Stomach (tissue), 4 donors: ENCODE results near the gene TMEM132E.

Experiments used
- POLR2AphosphoS5 ChIP-seq, 3 donors: sonication (generic); formaldehyde crosslinking; IDR thresholded peaks; one replicate each; pipeline ENCODE4 v1.6.1; 2016; ENCODE audit warnings: antibody characterized with exemption in 3 of 3
- TF ChIP-seq, protein P1 (sequence below), 7 experiments: fragments of 450-650 bp in 4 of 7; fragments of 200-600 bp in 3 of 7; sonication (generic) in 3 of 7; IDR thresholded peaks; one replicate each; pipeline ENCODE4 v1.5.1; 2016 to 2019; ENCODE audit warnings: antibody characterized with exemption in 7 of 7, control low read depth in 2 of 7, mild to moderate bottlenecking in 1 of 7

DNA sequence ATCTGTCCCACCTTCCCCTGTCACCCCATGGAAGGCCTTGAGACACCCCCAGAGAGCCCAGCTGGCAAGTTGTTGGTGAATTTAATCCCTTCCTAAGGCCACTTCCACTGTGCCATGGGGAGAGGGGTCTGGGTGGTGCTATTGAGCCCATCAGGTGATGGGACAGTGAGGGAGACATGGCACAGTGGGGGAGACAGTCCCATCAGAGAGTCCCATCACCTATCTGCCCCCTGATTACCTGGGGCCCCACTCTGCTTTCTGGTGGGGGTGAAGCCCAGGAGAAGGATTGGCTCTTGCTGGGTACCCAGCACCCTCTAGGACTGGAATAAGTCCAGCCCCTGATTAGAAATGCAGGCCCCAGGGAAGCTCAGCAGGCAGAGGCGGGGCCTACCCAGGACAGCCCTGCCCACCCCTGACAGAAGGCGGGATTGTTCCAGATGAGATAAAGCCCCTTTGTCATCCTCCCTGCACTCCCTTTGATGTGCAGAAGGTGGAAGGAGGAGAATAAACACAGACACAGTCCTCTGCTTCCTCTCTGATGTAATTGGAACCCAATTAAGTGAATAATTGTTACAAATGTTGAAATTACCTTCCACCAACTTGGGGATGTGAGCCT, 18.9 kb downstream of the TMEM132E start:
- TF ChIP-seq POLR2AphosphoS5 (IDR thresholded peaks at IDR 0.05) = no peak
- TF ChIP-seq, protein P1, sequence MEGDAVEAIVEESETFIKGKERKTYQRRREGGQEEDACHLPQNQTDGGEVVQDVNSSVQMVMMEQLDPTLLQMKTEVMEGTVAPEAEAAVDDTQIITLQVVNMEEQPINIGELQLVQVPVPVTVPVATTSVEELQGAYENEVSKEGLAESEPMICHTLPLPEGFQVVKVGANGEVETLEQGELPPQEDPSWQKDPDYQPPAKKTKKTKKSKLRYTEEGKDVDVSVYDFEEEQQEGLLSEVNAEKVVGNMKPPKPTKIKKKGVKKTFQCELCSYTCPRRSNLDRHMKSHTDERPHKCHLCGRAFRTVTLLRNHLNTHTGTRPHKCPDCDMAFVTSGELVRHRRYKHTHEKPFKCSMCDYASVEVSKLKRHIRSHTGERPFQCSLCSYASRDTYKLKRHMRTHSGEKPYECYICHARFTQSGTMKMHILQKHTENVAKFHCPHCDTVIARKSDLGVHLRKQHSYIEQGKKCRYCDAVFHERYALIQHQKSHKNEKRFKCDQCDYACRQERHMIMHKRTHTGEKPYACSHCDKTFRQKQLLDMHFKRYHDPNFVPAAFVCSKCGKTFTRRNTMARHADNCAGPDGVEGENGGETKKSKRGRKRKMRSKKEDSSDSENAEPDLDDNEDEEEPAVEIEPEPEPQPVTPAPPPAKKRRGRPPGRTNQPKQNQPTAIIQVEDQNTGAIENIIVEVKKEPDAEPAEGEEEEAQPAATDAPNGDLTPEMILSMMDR (IDR thresholded peaks at IDR 0.05) = no peak
